Mesenchymal stem cell (in vitro differentiated cells and primary cell): ENCODE results near the gene UPK1B.

Experiments
- DNase-seq: peaks from one replicate; pipeline ENCODE4 v3.0.0-alpha.2; 2013
- H2AFZ ChIP-seq: one replicate; pipeline ENCODE4 v1.6.1; 2013; ENCODE audit warnings: low read depth, mild to moderate bottlenecking, control low read depth, inconsistent platforms, low read length, moderate library complexity
- H2AK5ac ChIP-seq: 2 replicates; pipeline ENCODE4 v1.6.1; 2013; ENCODE audit warnings: low read length, moderate library complexity, mild to moderate bottlenecking, inconsistent platforms; ENCODE audit not compliant: severe bottlenecking
- H2BK120ac ChIP-seq: one replicate; pipeline ENCODE4 v1.6.1; 2013; ENCODE audit warnings: low read depth, mild to moderate bottlenecking, inconsistent platforms, low read length, moderate library complexity
- H2BK12ac ChIP-seq, 2 experiments: one replicate each; pipeline ENCODE4 v1.6.1; 2013; ENCODE audit warnings: inconsistent platforms in 2 of 2, low read length in 2 of 2, mild to moderate bottlenecking in 2 of 2, moderate library complexity in 2 of 2, control low read depth in 1 of 2
- H2BK15ac ChIP-seq: one replicate; pipeline ENCODE4 v1.6.1; 2013; ENCODE audit warnings: mild to moderate bottlenecking, low read depth, inconsistent platforms; ENCODE audit not compliant: poor library complexity, severe bottlenecking
- H2BK5ac ChIP-seq: 2 replicates; pipeline ENCODE4 v1.6.1; 2013; ENCODE audit warnings: low read depth, mild to moderate bottlenecking, low read length, control low read depth, inconsistent platforms; ENCODE audit not compliant: poor library complexity, severe bottlenecking
- H3K14ac ChIP-seq, 2 experiments: one replicate each; pipeline ENCODE4 v1.6.1; 2013; ENCODE audit warnings: inconsistent platforms in 2 of 2, low read length in 2 of 2, control low read depth in 1 of 2, mild to moderate bottlenecking in 1 of 2, moderate library complexity in 1 of 2
- H3K18ac ChIP-seq, 2 experiments: one replicate each; pipeline ENCODE4 v1.6.1; 2013; ENCODE audit warnings: inconsistent platforms in 2 of 2, low read length in 2 of 2, control low read depth in 1 of 2, low read depth in 1 of 2, mild to moderate bottlenecking in 1 of 2
- H3K23ac ChIP-seq, 2 experiments: one replicate each; pipeline ENCODE4 v1.6.1; 2013; ENCODE audit warnings: inconsistent platforms in 2 of 2, low read length in 2 of 2, mild to moderate bottlenecking in 2 of 2, moderate library complexity in 2 of 2, control low read depth in 1 of 2
- H3K27ac ChIP-seq: 2 replicates; pipeline ENCODE4 v1.5.1; 2013; ENCODE audit warnings: mild to moderate bottlenecking, moderate library complexity, low read length, control low read depth, inconsistent platforms; ENCODE audit not compliant: poor library complexity, severe bottlenecking
- H3K27me3 ChIP-seq, 2 experiments: 2 replicates each; pipeline versions ENCODE4 v1.6.1 to v1.7.0; 2013; ENCODE audit warnings: low read length in 2 of 2, mild to moderate bottlenecking in 2 of 2, moderate library complexity in 2 of 2, control low read depth in 1 of 2, inconsistent platforms in 1 of 2; ENCODE audit not compliant: control insufficient read depth in 1 of 2, insufficient read depth in 1 of 2
- H3K36me3 ChIP-seq, 2 experiments: 2 replicates each; pipeline versions ENCODE4 v1.6.1 to v1.7.0; 2013; ENCODE audit warnings: low read length in 2 of 2, control low read depth in 1 of 2, inconsistent platforms in 1 of 2, low read depth in 1 of 2, mild to moderate bottlenecking in 1 of 2; ENCODE audit not compliant: insufficient read depth in 2 of 2, control insufficient read depth in 1 of 2
- H3K4ac ChIP-seq, 2 experiments: one replicate each; pipeline ENCODE4 v1.6.1; 2013; ENCODE audit warnings: inconsistent platforms in 2 of 2, low read length in 2 of 2, mild to moderate bottlenecking in 2 of 2, moderate library complexity in 2 of 2, control low read depth in 1 of 2, low read depth in 1 of 2
- H3K4me1 ChIP-seq: 2 replicates; pipeline ENCODE4 v1.6.1; 2013; ENCODE audit warnings: low read depth, low read length, control low read depth; ENCODE audit not compliant: control insufficient read depth, insufficient read depth
- H3K4me2 ChIP-seq: 2 replicates; pipeline ENCODE4 v1.6.1; 2013; ENCODE audit warnings: low read length, mild to moderate bottlenecking, inconsistent platforms; ENCODE audit not compliant: poor library complexity, severe bottlenecking
- H3K4me3 ChIP-seq, 2 experiments: 2 replicates each; pipeline versions ENCODE4 v1.5.1 to v1.7.0; 2013; ENCODE audit warnings: low read length in 2 of 2, mild to moderate bottlenecking in 2 of 2, control low read depth in 1 of 2, low read depth in 1 of 2; ENCODE audit not compliant: insufficient read depth in 1 of 2
- H3K79me1 ChIP-seq: replicated peaks from 2 replicates; pipeline ENCODE4 v1.6.1; 2013; ENCODE audit warnings: mild to moderate bottlenecking, control low read depth, low read length, inconsistent platforms; ENCODE audit not compliant: poor library complexity, severe bottlenecking
- H3K9ac ChIP-seq: 2 replicates; pipeline ENCODE4 v1.7.0; 2013; ENCODE audit warnings: mild to moderate bottlenecking, low read length, moderate library complexity
- H3K9me3 ChIP-seq: 2 replicates; pipeline ENCODE4 v1.7.0; 2013; ENCODE audit warnings: mild to moderate bottlenecking, low read length; ENCODE audit not compliant: control insufficient read depth
- H4K8ac ChIP-seq: one replicate; pipeline ENCODE4 v1.6.1; 2013; ENCODE audit warnings: inconsistent platforms, mild to moderate bottlenecking, low read length, moderate library complexity
- H4K91ac ChIP-seq: one replicate; pipeline ENCODE4 v1.6.1; 2013; ENCODE audit warnings: mild to moderate bottlenecking, low read length, inconsistent platforms
- WGBS: methylation state at CpG from one replicate; pipeline ENCODE4 v1.1.7; 2013; ENCODE audit warnings: mixed read lengths; 5-methylcytosine and 5-hydroxymethylcytosine counted together

UPK1B gene

DNA sequence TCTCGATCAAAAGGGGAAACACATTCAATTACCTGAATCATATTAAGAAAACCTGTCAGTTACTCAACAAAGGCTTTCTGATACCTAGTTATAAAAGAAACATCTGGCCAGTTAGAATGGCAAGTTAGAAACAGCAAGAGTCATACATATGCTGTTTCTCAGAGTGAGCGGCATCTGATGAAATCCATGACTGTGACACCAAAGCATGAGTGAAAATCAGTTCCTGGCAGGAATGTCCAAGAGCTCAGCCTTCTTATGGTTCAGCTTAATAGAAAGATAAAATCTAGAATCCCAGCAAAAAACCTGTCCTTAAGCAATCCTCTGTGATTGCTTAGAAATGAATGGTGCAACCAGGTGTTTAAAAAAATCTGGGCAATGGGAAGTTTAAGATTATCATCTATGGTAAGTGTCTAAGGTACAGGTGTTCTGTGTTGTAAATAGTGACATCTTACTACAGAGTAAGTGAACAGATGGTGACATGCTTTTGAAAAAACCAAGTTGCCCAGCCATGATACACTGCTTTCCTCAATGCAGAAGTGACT lies 48.5 kb downstream of the UPK1B start:
- H3K23ac ChIP-seq: no peak overlapping the region
- no peak overlapping the region for H3K4me3 ChIP-seq
- no peak overlapping the region for H4K8ac ChIP-seq
- no peak overlapping the region for H4K91ac ChIP-seq
- no peak overlapping the region for H3K9ac ChIP-seq
- no peak overlapping the region for H2BK120ac ChIP-seq
- H2AK5ac ChIP-seq: no peak overlapping the region
- no peak overlapping the region for H2BK15ac ChIP-seq
- H3K27me3 ChIP-seq: no peaks in the 10 kb centered on the region
- no peak overlapping the region for H3K4ac ChIP-seq
- H3K36me3 ChIP-seq: peaks cover 51 to 76% of the 10 kb centered on the region in 2 experiments
- no peaks in the 10 kb centered on the region for H3K9me3 ChIP-seq
- peaks cover 2% of the 10 kb centered on the region for H3K4me1 ChIP-seq
- no peak overlapping the region for H3K18ac ChIP-seq
- no peak overlapping the region for H2AFZ ChIP-seq
- H2BK12ac ChIP-seq: no peak overlapping the region
- no peak overlapping the region for H3K14ac ChIP-seq
- no peak overlapping the region for H2BK5ac ChIP-seq
- no peak for DNase-seq
- WGBS: 100% methylated on average over 2 of the region's 2 CpGs
- H3K27ac ChIP-seq: no peak overlapping the region
- no peak overlapping the region for H3K4me2 ChIP-seq
- peaks cover 37% of the 10 kb centered on the region for H3K79me1 ChIP-seq

DNA sequence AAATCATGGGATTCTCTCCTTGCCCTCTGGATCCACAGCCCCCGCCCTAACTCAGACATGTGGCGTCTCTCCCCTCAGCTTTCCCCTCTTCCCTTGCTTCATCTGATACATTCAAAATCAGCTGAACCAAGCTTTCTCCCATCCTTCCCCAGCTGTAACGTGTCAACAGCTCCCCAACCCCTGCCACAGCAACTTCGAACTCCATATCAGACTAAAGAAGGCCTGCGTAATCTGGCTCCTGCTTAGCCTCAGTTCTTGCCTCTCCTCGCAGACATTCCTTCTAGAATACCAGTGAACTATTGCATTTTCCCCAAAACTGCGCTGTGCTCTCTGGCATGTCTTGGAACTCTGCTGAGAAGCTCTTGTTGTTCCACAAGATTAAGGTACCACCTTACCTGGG lies 49.0 kb downstream of the UPK1B start:
- H2AFZ ChIP-seq: no peak overlapping the region
- H3K14ac ChIP-seq: no peak overlapping the region
- H3K23ac ChIP-seq: no peak overlapping the region
- no peaks in the 10 kb centered on the region for H3K9me3 ChIP-seq
- H2BK120ac ChIP-seq: no peak overlapping the region
- H3K18ac ChIP-seq: no peak overlapping the region
- DNase-seq: no peak
- no peak overlapping the region for H4K8ac ChIP-seq
- no peak overlapping the region for H2AK5ac ChIP-seq
- H3K27ac ChIP-seq: no peak overlapping the region
- H3K27me3 ChIP-seq: no peaks in the 10 kb centered on the region
- H2BK12ac ChIP-seq: no peak overlapping the region
- H3K79me1 ChIP-seq: peaks cover 38% of the 10 kb centered on the region
- H3K36me3 ChIP-seq: peaks cover 48 to 74% of the 10 kb centered on the region in 2 experiments
- no peak overlapping the region for H2BK15ac ChIP-seq
- no peak overlapping the region for H3K4me2 ChIP-seq
- no peak overlapping the region for H3K4me3 ChIP-seq
- no peak overlapping the region for H3K4ac ChIP-seq
- peaks cover 2% of the 10 kb centered on the region for H3K4me1 ChIP-seq
- H4K91ac ChIP-seq: no peak overlapping the region
- WGBS: 94% methylated on average over 7 of the region's 7 CpGs
- H2BK5ac ChIP-seq: no peak overlapping the region
- no peak overlapping the region for H3K9ac ChIP-seq

DNA sequence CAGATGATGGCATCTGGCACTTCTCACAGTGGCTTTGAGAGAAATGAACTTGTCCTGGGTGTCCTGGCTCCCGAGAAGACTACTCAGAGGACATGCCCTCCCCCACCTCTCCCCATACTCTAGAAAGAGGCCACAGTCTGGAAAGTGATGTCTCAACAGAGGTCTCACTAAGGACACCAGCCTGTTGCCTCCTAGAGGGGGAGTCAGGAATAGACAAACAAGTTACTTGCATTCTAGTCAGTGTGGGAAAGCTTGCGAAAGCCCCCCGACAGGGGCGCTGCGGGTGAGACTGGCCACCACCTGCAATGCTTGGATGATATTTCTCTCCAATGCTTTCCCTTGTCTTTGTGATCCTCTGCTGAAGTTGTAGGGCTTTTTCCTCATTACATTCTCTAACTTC lies 50.1 kb downstream of the UPK1B start:
- Histone ChIP-seq H3K27me3 (no peaks in the 10 kb centered on the region), H2BK5ac (no peak overlapping the region), H3K23ac (no peak overlapping the region), H2BK120ac (no peak overlapping the region), H4K91ac (no peak overlapping the region), H2AFZ (no peak overlapping the region), H3K36me3 (peaks cover 46 to 75% of the 10 kb centered on the region in 2 experiments), H3K4me2 (no peak overlapping the region), H3K79me1 (peaks cover 40% of the 10 kb centered on the region), H3K9me3 (no peaks in the 10 kb centered on the region), H4K8ac (no peak overlapping the region), H2BK12ac (no peak overlapping the region), H2BK15ac (no peak overlapping the region), H3K27ac (no peak overlapping the region), H3K14ac (no peak overlapping the region), H3K9ac (no peak overlapping the region), H3K4me3 (no peak overlapping the region), H2AK5ac (no peak overlapping the region), H3K18ac (no peak overlapping the region), H3K4me1 (no peaks in the 10 kb centered on the region), H3K4ac (no peak overlapping the region)
- 98% methylated on average over 4 of the region's 5 CpGs for WGBS
- DNase-seq: no peak

DNA sequence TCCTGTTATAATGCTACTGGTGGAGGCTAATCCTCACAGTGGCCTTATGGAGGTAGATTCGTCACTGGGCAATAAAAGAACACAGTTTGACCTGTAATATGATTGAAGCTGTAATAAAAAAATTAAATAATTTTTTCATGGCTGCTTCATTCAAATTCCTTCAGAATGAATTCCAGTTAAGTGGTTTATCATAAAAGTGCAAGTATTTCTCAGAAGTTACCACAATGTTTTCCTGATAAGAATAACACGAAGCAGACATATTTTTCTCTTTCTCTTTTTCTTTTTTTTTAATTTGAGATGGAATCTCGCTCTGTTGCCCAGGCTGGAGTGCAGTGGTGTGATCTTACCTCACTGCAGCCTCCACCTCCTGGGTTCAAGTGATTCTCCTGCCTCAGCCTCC lies 51.7 kb downstream of the UPK1B start:
- no peak overlapping the region for H2BK12ac ChIP-seq
- H2BK5ac ChIP-seq: no peak overlapping the region
- H3K18ac ChIP-seq: no peak overlapping the region
- no peak overlapping the region for H3K14ac ChIP-seq
- no peaks in the 10 kb centered on the region for H3K9me3 ChIP-seq
- no peak overlapping the region for H4K8ac ChIP-seq
- no peaks in the 10 kb centered on the region for H3K4me1 ChIP-seq
- H3K27ac ChIP-seq: no peak overlapping the region
- no peak overlapping the region for H3K4me2 ChIP-seq
- H3K36me3 ChIP-seq: peaks cover 47 to 77% of the 10 kb centered on the region in 2 experiments
- no peak overlapping the region for H2AK5ac ChIP-seq
- H3K4me3 ChIP-seq: no peak overlapping the region
- no peak overlapping the region for H3K4ac ChIP-seq
- H3K79me1 ChIP-seq: peaks cover 44% of the 10 kb centered on the region
- H3K27me3 ChIP-seq: no peaks in the 10 kb centered on the region
- no peak for DNase-seq
- WGBS: 100% methylated on average over 2 of the region's 3 CpGs
- no peak overlapping the region for H4K91ac ChIP-seq
- no peak overlapping the region for H3K9ac ChIP-seq
- no peak overlapping the region for H2BK120ac ChIP-seq
- H2AFZ ChIP-seq: no peak overlapping the region
- H2BK15ac ChIP-seq: no peak overlapping the region
- no peak overlapping the region for H3K23ac ChIP-seq
